ENCODE data around the gene ALG6.

ALG6 gene

GRCh38 chr1:63321066-63321784 is 46.2 kb upstream of the ALG6 start:
- CTCF ChIA-PET, result interaction anchor here (6.2 kb wide), 1 partner anchor 8 kb away, joined by 48 read pairs; no protein-coding TSS in a partner anchor
- DNase-seq (ENCODE audit: extremely low spot score), result no peak
- TF ChIP-seq CTCF (IDR thresholded peaks at IDR 0.05; ENCODE audit: control extremely low read depth, extremely low read depth, low read depth, missing control alignments), result no peak
- POLR2A ChIA-PET, result no interaction called here

GRCh38 chr1:63321785-63322113 is 45.7 kb upstream of the ALG6 start:
- CTCF ChIA-PET, result interaction anchor here (6.2 kb wide), 1 partner anchor 8 kb away, joined by 48 read pairs; no protein-coding TSS in a partner anchor
- no peak for TF ChIP-seq CTCF (IDR thresholded peaks at IDR 0.05; ENCODE audit: control extremely low read depth, extremely low read depth, low read depth, missing control alignments)
- no peak for DNase-seq (ENCODE audit: extremely low spot score)
- POLR2A ChIA-PET, result no interaction called here

GRCh38 chr1:63322114-63322943 is 45.1 kb upstream of the ALG6 start, which contains the start of gene FOXD3:
TSS of gene FOXD3 (plus strand) at chr1:63322567. CDS start at chr1:63323059, 492 bp downstream.
- no peak for TF ChIP-seq CTCF (IDR thresholded peaks at IDR 0.05; ENCODE audit: control extremely low read depth, extremely low read depth, low read depth, missing control alignments)
- no peak for DNase-seq (ENCODE audit: extremely low spot score)
- ChIA-PET CTCF (interaction anchor here (6.2 kb wide), 1 partner anchor 7 kb away, joined by 48 read pairs; no protein-coding TSS in a partner anchor), POLR2A (no interaction called here)

GRCh38 chr1:63322944-63323864 is 44.2 kb upstream of the ALG6 start:
- ChIA-PET POLR2A (no interaction called here), CTCF (no interaction called here)
- no peak for DNase-seq (ENCODE audit: extremely low spot score)
- peak; percentile 8 for TF ChIP-seq CTCF (IDR thresholded peaks at IDR 0.05; ENCODE audit: control extremely low read depth, extremely low read depth, low read depth, missing control alignments)

- ChIA-PET POLR2A (no interaction called here), CTCF (interaction anchor here (1.0 to 1.1 kb wide), 2 partner anchors 12 to 87 kb away, joined by 3 read pairs; no protein-coding TSS in a partner anchor)
- no peak for DNase-seq (ENCODE audit: extremely low spot score)
- TF ChIP-seq CTCF (IDR thresholded peaks at IDR 0.05; ENCODE audit: control extremely low read depth, extremely low read depth, low read depth, missing control alignments), result no peak
Observed at GRCh38 chr1:63323865-63324778, 43.3 kb upstream of the ALG6 start.
